H1 (cell line): ENCODE measurements around the gene PLA2G4F. TPM values are rescaled to one million over a fixed set of nuclear protein-coding genes. Genes with fewer than 3 reads are reported as not detected.

ENCODE experiments used
- CBX5 ChIP-seq: fragments of 300-800, 300-1000 bp; sonication (generic); IDR thresholded peaks from 2 replicates; pipeline ENCODE4 v1.7.1; 2016; ENCODE audit warnings: antibody characterized with exemption, low read length, low read depth
- CHD7 ChIP-seq: fragments of 300-600 bp; sonication (generic); IDR thresholded peaks from 2 replicates; pipeline ENCODE4 v1.7.1; 2012; ENCODE audit warnings: low read length, moderate library complexity, mild to moderate bottlenecking, inconsistent platforms; ENCODE audit not compliant: insufficient replicate concordance
- EGR1 ChIP-seq: IDR thresholded peaks from 2 replicates; pipeline ENCODE4 v1.6.1; 2011; ENCODE audit warnings: low read depth, low read length, borderline replicate concordance
- GTF2F1 ChIP-seq: IDR thresholded peaks from 2 replicates; pipeline ENCODE4 v1.6.1; 2012; ENCODE audit warnings: low read depth, low read length, improper control_type of control experiment, borderline replicate concordance
- SP2 ChIP-seq: IDR thresholded peaks from 2 replicates; pipeline ENCODE4 v1.6.1; 2012; ENCODE audit warnings: mild to moderate bottlenecking, low read length, inconsistent platforms
- SUZ12 ChIP-seq: fragments of 200-600 bp; sonication (generic); IDR thresholded peaks from 2 replicates; pipeline ENCODE4 v1.6.1; 2012; ENCODE audit warnings: mild to moderate bottlenecking, inconsistent platforms, low read length, moderate library complexity, mixed read lengths
- ZNF274 ChIP-seq: IDR thresholded peaks from 2 replicates; pipeline ENCODE4 v1.7.0; 2012; ENCODE audit warnings: low read length, borderline replicate concordance; ENCODE audit errors: extremely low read depth
- polyA plus RNA-seq, 7 experiments: library from polyadenylated mRNA; depleted of rRNA in 3 of 7; stranded (reverse) in 5 of 7; unstranded in 2 of 7; fragments of >200 nt in 5 of 7; fragments of 200-250 nt in 2 of 7; gene quantifications; 1 replicate in 5 of 7; 2 replicates in 1 of 7; 4 replicates in 1 of 7; pipeline versions ENCODE4 v1.2.1 to v1.2.3, GENCODE V29; 2011 to 2013; ENCODE audit warnings: missing spikeins in 2 of 7, mixed read lengths in 2 of 7
- total RNA-seq: library from RNA; stranded (reverse); fragmentation: NEBNext Ultra II Directional; extraction: Animal tissue kit (Norgen Biotek cat#: 25700); gene quantifications from 2 replicates; pipeline ENCODE4 v1.2.1, GENCODE V29; 2021

Gene PLA2G4F
- total and polyA plus RNA-seq, 2 of the 8 experiments (the other 6 are each of a cell fraction or from before 2014, with no cell fraction given): not detected

DNA sequence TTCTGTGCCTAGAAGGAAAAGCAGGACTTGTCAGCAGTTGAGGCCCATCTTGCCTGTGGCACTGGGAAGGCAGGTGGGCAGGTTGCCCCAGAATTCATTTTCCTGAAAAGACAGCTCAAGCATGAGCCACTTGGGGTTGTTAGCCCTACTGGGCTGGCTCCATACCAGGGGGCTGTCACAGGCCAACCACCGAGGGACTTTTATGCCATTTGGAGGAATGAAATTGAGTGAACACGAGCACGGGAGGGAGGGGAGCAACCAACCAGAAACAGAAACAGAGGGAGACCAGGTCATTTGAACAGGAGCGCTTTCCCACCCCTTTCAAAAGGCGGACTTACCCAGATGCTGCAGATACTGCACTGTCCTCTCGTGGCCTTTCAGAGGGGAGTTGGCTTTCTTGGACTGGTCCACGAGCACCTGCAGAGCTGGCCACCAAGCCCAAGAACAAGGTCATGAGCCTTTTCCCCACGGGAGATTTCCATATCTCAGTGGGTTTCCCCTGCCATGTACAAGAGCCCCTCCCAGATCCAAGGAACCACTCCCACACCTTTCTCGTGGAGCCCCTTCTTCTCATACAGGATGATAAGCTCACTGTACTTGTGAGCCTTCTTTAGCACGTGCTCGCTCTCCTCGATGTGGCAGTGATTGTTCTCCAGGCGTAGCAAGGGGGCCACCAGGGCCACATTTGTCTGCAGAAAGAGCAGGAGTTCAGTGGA, 9.9 kb upstream of the PLA2G4F start (continued):
- TF ChIP-seq CHD7 (no peak), CBX5 (no peak), ZNF274 (no peak), EGR1 (no peak), GTF2F1 (no peak), SUZ12 (no peak), SP2 (no peak)
- TF ChIP-seq, all 59 proteins: peak for 0
